Measurements from ENCODE around the gene PXYLP1.

The PXYLP1 gene

GRCh38 chr3:141306922-141307321 lies 75.3 kb downstream of the PXYLP1 start:
- Histone ChIP-seq H3K27me3 (ENCODE audit: control insufficient read depth, low read length) (no peaks in the 10 kb centered on the region), H3K9me2 (replicated peaks; ENCODE audit: control insufficient read depth, low read length) (no peaks in the 10 kb centered on the region), H4K20me1 (ENCODE audit: control insufficient read depth, insufficient read depth, low read depth, low read length) (no peaks in the 10 kb centered on the region), H3K27ac (ENCODE audit: low read depth, low read length) (no peak overlapping the region), H3K9me3 (ENCODE audit: control insufficient read depth, insufficient read depth, low read length) (no peaks in the 10 kb centered on the region), H3K4me1 (ENCODE audit: control insufficient read depth, low read length) (peaks cover 12% of the 10 kb centered on the region), H3K79me2 (ENCODE audit: control insufficient read depth, low read length) (peaks cover 5% of the 10 kb centered on the region), H3K36me3 (ENCODE audit: control insufficient read depth, low read length) (no peaks in the 10 kb centered on the region), H3K4me2 (ENCODE audit: low read length) (no peak overlapping the region), H3F3A (ENCODE audit: control insufficient read depth, insufficient read depth) (no peaks in the 10 kb centered on the region), H3K4me3 (ENCODE audit: low read length) (no peak overlapping the region)
- TF ChIP-seq EZH2phosphoT487 (IDR thresholded peaks at IDR 0.05; ENCODE audit: borderline replicate concordance, low read length) (no peak), CTCF (IDR thresholded peaks at IDR 0.05; ENCODE audit: low read depth, low read length, poor library complexity, severe bottlenecking) (no peak)

- Histone ChIP-seq H3K9me3 (ENCODE audit: control insufficient read depth, insufficient read depth, low read length) (no peaks in the 10 kb centered on the region), H3F3A (ENCODE audit: control insufficient read depth, insufficient read depth) (no peaks in the 10 kb centered on the region), H3K4me3 (ENCODE audit: low read length) (no peak overlapping the region), H3K4me1 (ENCODE audit: control insufficient read depth, low read length) (peaks cover 18% of the 10 kb centered on the region), H3K9me2 (replicated peaks; ENCODE audit: control insufficient read depth, low read length) (no peaks in the 10 kb centered on the region), H3K4me2 (ENCODE audit: low read length) (no peak overlapping the region), H3K27ac (ENCODE audit: low read depth, low read length) (no peak overlapping the region), H3K79me2 (ENCODE audit: control insufficient read depth, low read length) (peaks cover 5% of the 10 kb centered on the region), H4K20me1 (ENCODE audit: control insufficient read depth, insufficient read depth, low read depth, low read length) (no peaks in the 10 kb centered on the region), H3K27me3 (ENCODE audit: control insufficient read depth, low read length) (no peaks in the 10 kb centered on the region), H3K36me3 (ENCODE audit: control insufficient read depth, low read length) (no peaks in the 10 kb centered on the region)
- TF ChIP-seq CTCF (IDR thresholded peaks at IDR 0.05; ENCODE audit: low read depth, low read length, poor library complexity, severe bottlenecking): no peak
- TF ChIP-seq EZH2phosphoT487 (IDR thresholded peaks at IDR 0.05; ENCODE audit: borderline replicate concordance, low read length): no peak
Measured at GRCh38 chr3:141307351-141308059, 75.9 kb downstream of the PXYLP1 start.

GRCh38 chr3:141308588-141309218 lies 77.1 kb downstream of the PXYLP1 start:
- Histone ChIP-seq H3K27me3 (ENCODE audit: control insufficient read depth, low read length) (no peaks in the 10 kb centered on the region), H3K4me3 (ENCODE audit: low read length) (no peak overlapping the region), H3K36me3 (ENCODE audit: control insufficient read depth, low read length) (no peaks in the 10 kb centered on the region), H3K27ac (ENCODE audit: low read depth, low read length) (no peak overlapping the region), H3K4me1 (ENCODE audit: control insufficient read depth, low read length) (peaks cover 18% of the 10 kb centered on the region), H4K20me1 (ENCODE audit: control insufficient read depth, insufficient read depth, low read depth, low read length) (no peaks in the 10 kb centered on the region), H3K9me3 (ENCODE audit: control insufficient read depth, insufficient read depth, low read length) (no peaks in the 10 kb centered on the region), H3K4me2 (ENCODE audit: low read length) (no peak overlapping the region), H3F3A (ENCODE audit: control insufficient read depth, insufficient read depth) (no peaks in the 10 kb centered on the region), H3K79me2 (ENCODE audit: control insufficient read depth, low read length) (peaks cover 5% of the 10 kb centered on the region), H3K9me2 (replicated peaks; ENCODE audit: control insufficient read depth, low read length) (no peaks in the 10 kb centered on the region)
- TF ChIP-seq CTCF (IDR thresholded peaks at IDR 0.05; ENCODE audit: low read depth, low read length, poor library complexity, severe bottlenecking): no peak
- no peak for TF ChIP-seq EZH2phosphoT487 (IDR thresholded peaks at IDR 0.05; ENCODE audit: borderline replicate concordance, low read length)
